KMS-11 (cell line): ENCODE results near the gene NTN5.
"Not testable (repeated sequence)": the region's sequence is repeated elsewhere in the genome, so short reads cannot be mapped to it uniquely, and the experiment has no call there.

ENCODE experiments used
- H2AFZ ChIP-seq: fragments of 200-600 bp; sonication (generic); 2 replicates; pipeline ENCODE4 v1.6.1; 2016; ENCODE audit warnings: antibody characterized with exemption, mixed run types, low read depth
- H3K27ac ChIP-seq: fragments of 200-600 bp; sonication (generic); 2 replicates; pipeline ENCODE4 v1.6.1; 2016; ENCODE audit warnings: mild to moderate bottlenecking, mixed run types
- H3K27me3 ChIP-seq: fragments of 200-600 bp; sonication (generic); 2 replicates; pipeline ENCODE4 v1.6.1; 2017; ENCODE audit warnings: mild to moderate bottlenecking, low read depth, mixed run types, moderate library complexity; ENCODE audit not compliant: insufficient read depth
- H3K36me3 ChIP-seq: fragments of 200-600 bp; sonication (generic); 2 replicates; pipeline ENCODE4 v1.6.1; 2017; ENCODE audit warnings: mild to moderate bottlenecking, mixed run types; ENCODE audit not compliant: insufficient read depth
- H3K4me1 ChIP-seq: fragments of 200-600 bp; sonication (generic); 2 replicates; pipeline ENCODE4 v1.6.1; 2016; ENCODE audit warnings: mild to moderate bottlenecking, low read depth, mixed run types; ENCODE audit not compliant: poor library complexity, severe bottlenecking
- H3K4me2 ChIP-seq: fragments of 200-600 bp; sonication (generic); 2 replicates; pipeline ENCODE4 v1.7.0; 2016; ENCODE audit warnings: mild to moderate bottlenecking, mixed run types
- H3K4me3 ChIP-seq: fragments of 200-600 bp; sonication (generic); IDR thresholded peaks from 2 replicates; pipeline ENCODE4 v1.6.1; 2017; ENCODE audit warnings: low read depth, low read length, mixed read lengths; ENCODE audit not compliant: insufficient read depth
- H3K79me2 ChIP-seq: fragments of 200-600 bp; sonication (generic); 2 replicates; pipeline ENCODE4 v1.6.1; 2016; ENCODE audit warnings: low read depth, mixed run types; ENCODE audit not compliant: insufficient read depth
- H3K9ac ChIP-seq: fragments of 200-600 bp; sonication (generic); 2 replicates; pipeline ENCODE4 v1.6.1; 2016; ENCODE audit warnings: mild to moderate bottlenecking, mixed run types
- H4K20me1 ChIP-seq: fragments of 200-600 bp; sonication (generic); 2 replicates; pipeline ENCODE4 v1.6.1; 2016; ENCODE audit warnings: mild to moderate bottlenecking, mixed run types; ENCODE audit not compliant: insufficient read depth
- CTCF ChIP-seq: fragments of 200-600 bp; sonication (generic); conservative IDR thresholded peaks from 2 replicates; pipeline ENCODE4 v1.6.1; 2017; ENCODE audit warnings: low read depth, mild to moderate bottlenecking, antibody characterized with exemption, low read length, moderate library complexity, mixed read lengths

The NTN5 gene

DNA sequence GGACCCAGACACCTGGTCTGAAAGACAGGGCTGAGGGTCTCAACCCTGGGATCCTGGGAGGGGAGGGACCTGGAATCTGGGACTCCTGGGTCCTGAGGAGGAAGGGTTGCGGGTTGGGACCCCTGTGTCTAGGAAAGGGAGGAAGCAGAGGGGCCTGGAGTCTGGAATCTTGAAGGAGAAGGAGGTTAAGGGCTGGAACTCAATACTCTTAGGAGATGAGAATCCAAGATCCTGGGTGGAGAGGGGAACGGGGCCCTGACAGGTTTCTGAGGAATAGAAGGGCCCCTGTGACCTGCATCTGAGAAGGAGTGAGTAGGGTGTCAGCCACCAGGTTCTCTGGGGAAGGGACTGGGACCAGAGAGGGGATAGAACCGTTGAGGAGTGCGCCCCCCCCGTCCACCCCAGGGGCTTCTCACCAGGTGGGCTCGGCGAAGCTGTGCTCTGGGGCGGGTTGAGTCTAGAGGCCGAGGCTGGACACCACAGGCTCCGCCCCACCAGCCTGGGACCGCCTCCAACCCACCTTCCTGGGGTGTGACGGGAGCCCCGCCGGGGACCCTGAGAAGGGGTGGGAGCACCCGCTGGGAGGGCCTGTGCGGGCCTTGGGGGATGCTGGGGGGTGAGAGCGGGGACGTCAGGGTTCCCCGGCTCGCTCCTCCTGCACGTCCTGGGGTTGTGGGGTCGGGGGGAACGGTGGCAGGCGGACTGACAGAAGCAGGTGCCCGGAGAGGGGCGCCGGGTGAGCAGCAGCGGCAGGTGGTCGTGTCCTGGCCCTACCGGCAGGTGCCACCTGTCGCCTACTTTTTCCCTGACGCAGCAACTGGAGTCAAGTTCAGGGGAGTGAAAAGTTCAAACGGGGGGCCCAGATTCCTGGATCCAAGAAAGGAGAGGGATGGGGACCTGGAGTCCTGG is 46.7 kb upstream of the NTN5 start, which contains the start of gene MAMSTR:
TSS of gene MAMSTR (minus strand) at position 463 of the 909 bp plus-strand sequence. CDS start 694 bp downstream, outside the sequence.
- Histone ChIP-seq H3K4me1 (peaks cover 11% of the 10 kb centered on the region), H3K27me3 (no peaks in the 10 kb centered on the region), H3K79me2 (no peaks in the 10 kb centered on the region), H4K20me1 (no peaks in the 10 kb centered on the region), H3K4me2 (peak within 1 kb of the TSS; percentile 31), H3K36me3 (no peaks in the 10 kb centered on the region), H3K4me3 (no peak within 1 kb of the TSS), H2AFZ (peak within 1 kb of the TSS; percentile 78), H3K9ac (peak within 1 kb of the TSS; percentile 72), H3K27ac (peak within 1 kb of the TSS; percentile 69; the same call in 1 of the 2 replicates)
- TF ChIP-seq CTCF = no peak

DNA sequence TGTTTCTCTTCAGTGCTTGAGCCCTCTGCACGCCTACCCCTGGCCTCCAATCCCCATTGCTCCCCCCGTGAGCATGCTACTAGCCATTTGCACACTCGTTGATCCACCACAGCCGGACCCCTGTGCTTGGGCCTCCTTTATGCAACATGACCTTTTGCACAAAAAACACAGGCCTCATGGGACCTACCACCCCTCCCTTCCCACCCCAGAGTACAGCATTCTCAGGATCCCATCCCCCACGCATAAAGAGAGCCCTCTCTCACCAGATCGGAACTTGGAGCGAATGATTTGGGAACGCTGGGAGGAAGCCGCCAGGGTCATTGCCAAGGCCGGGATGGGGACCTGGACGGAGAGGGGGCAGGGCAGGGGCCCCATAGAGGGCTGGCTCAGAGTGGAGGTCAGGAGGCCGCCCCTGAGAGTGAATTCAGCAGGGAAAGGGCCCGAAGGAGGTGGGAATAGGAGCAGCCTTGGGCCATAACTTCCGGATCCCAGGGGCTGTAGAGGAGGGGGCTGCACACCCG is 46.0 kb upstream of the NTN5 start:
- peaks cover 11% of the 10 kb centered on the region for H3K4me1 ChIP-seq
- H4K20me1 ChIP-seq = no peaks in the 10 kb centered on the region
- H2AFZ ChIP-seq = no peak overlapping the region
- no peak overlapping the region for H3K27ac ChIP-seq
- no peaks in the 10 kb centered on the region for H3K36me3 ChIP-seq
- H3K4me2 ChIP-seq = no peak overlapping the region
- no peak for TF ChIP-seq CTCF
- no peaks in the 10 kb centered on the region for H3K27me3 ChIP-seq
- H3K4me3 ChIP-seq = no peak overlapping the region
- H3K79me2 ChIP-seq = no peaks in the 10 kb centered on the region
- no peak overlapping the region for H3K9ac ChIP-seq

DNA sequence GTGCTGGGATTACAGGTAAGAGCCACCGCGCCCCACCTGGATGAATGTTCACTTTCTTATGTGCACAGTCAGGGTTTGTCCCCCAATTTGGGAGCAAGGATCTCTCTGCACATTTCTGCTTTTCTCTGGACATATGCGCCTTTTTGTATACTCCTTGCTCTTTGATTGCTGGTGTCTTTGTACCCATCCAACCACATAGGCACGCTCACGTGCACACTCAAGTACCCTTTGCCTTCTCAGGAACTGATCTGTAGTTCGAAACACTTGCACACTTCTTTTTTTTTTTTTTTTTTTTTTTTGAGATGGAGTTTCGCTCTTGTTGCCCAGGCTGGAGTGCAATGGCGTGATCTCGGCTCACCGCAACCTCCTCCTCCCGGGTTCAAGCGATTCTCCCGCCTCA is 45.3 kb upstream of the NTN5 start:
- not testable (repeated sequence) for H2AFZ ChIP-seq, H3K36me3 ChIP-seq, H3K9ac ChIP-seq, H3K27ac ChIP-seq, H3K4me2 ChIP-seq, H4K20me1 ChIP-seq, H3K4me3 ChIP-seq, H3K27me3 ChIP-seq, H3K79me2 ChIP-seq
- H3K4me1 ChIP-seq = peaks cover 17% of the 10 kb centered on the region

GRCh38 chr19:48716562-48717291 is 43.9 kb upstream of the NTN5 start:
- Histone ChIP-seq H3K79me2 (no peaks in the 10 kb centered on the region), H3K27ac (no peak overlapping the region), H3K36me3 (no peaks in the 10 kb centered on the region), H3K4me2 (no peak overlapping the region), H3K9ac (no peak overlapping the region), H4K20me1 (no peaks in the 10 kb centered on the region), H2AFZ (no peak overlapping the region), H3K4me1 (peaks cover 19% of the 10 kb centered on the region), H3K4me3 (no peak overlapping the region), H3K27me3 (no peaks in the 10 kb centered on the region; the same call in 1 of the 2 replicates)
- no peak for TF ChIP-seq CTCF
